Suprapubic skin (tissue), 4 donors: Measurements from ENCODE around the gene IRGM. TPM values are rescaled to one million over a fixed set of nuclear protein-coding genes. Genes with fewer than 3 reads are reported as not detected.

Experiments used
- DNase-seq, 2 donors: peaks; one replicate each; pipeline ENCODE4 v3.0.0-alpha.2; 2019; ENCODE audit warnings: low spot score in 2 of 2
- H3K27ac ChIP-seq: fragments of 200-600 bp; sonication (generic); one replicate; pipeline ENCODE4 v1.5.1; 2019
- H3K27me3 ChIP-seq: fragments of 200-600 bp; sonication (generic); one replicate; pipeline ENCODE4 v1.5.1; 2019
- H3K36me3 ChIP-seq: fragments of 200-600 bp; sonication (generic); one replicate; pipeline ENCODE4 v1.5.1; 2019
- H3K4me1 ChIP-seq: fragments of 200-600 bp; sonication (generic); one replicate; pipeline ENCODE4 v1.5.1; 2019
- H3K4me3 ChIP-seq: fragments of 200-600 bp; sonication (generic); one replicate; pipeline ENCODE4 v1.5.1; 2019; ENCODE audit warnings: mild to moderate bottlenecking
- H3K9me3 ChIP-seq: fragments of 200-600 bp; sonication (generic); one replicate; pipeline ENCODE4 v1.5.1; 2019
- EP300 ChIP-seq: sonication (generic); formaldehyde crosslinking; IDR thresholded peaks from one replicate; pipeline ENCODE4 v1.6.1; 2017; ENCODE audit warnings: antibody characterized with exemption
- POLR2A ChIP-seq, 2 donors: fragments of 450-650 bp; IDR thresholded peaks; one replicate each; pipeline ENCODE4 v1.6.1; 2017; ENCODE audit warnings: antibody characterized with exemption in 2 of 2, mild to moderate bottlenecking in 2 of 2, moderate library complexity in 2 of 2
- POLR2AphosphoS5 ChIP-seq, 3 donors: sonication (generic); formaldehyde crosslinking; IDR thresholded peaks; one replicate each; pipeline ENCODE4 v1.6.1; 2017; ENCODE audit warnings: antibody characterized with exemption in 3 of 3
- WGBS: methylation state at CpG from one replicate; pipeline ENCODE4 v1.1.5; 2018; 5-methylcytosine and 5-hydroxymethylcytosine counted together
- total RNA-seq, 4 donors: library from RNA; depleted of rRNA; stranded (reverse); fragments of >200 nt; gene quantifications; one replicate each; pipeline ENCODE4 v1.1.0, GENCODE V29; 2016
- TF ChIP-seq, protein P1 (sequence below), 2 donors: fragments of 200-600 bp in 1 of 2; fragments of 450-650 bp in 1 of 2; sonication (generic) in 1 of 2; IDR thresholded peaks; one replicate each; pipeline ENCODE4 v1.5.1; 2016 to 2019; ENCODE audit warnings: antibody characterized with exemption in 2 of 2, mild to moderate bottlenecking in 1 of 2, moderate library complexity in 1 of 2

The IRGM gene
- total RNA-seq, 4 donors from 2014 or later: not detected

DNA sequence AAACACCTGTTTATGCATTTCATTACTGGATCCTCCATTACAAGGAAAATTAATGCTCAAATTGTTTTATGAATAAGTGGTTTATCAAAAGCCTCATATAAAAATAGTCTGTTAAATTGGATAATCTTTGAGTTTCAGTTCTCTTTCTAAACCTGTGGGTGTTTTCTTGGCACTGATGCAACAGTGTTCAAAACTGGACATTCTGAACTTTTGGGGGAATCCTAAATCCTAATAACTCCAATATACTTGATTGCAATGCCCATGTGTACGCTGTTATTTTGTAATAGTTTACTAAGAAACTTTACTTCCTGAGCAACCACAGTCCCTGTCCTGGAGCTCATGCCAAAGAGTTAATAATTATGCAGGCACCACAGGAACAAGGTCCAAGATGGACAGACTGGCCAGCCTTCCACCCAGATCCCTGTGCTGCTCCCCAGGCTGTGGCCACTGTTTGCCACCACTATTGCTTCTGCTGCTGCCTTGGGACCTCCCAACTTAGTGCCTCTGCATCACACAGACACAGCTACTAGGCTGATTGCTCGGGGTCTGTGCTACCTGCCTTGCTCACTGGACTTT lies 14.0 kb downstream of the IRGM start:
- TF ChIP-seq EP300 (no peak), POLR2AphosphoS5 (IDR thresholded peaks at IDR 0.05) (no peak), POLR2A (IDR thresholded peaks at IDR 0.05) (no peak)
- TF ChIP-seq, protein P1, sequence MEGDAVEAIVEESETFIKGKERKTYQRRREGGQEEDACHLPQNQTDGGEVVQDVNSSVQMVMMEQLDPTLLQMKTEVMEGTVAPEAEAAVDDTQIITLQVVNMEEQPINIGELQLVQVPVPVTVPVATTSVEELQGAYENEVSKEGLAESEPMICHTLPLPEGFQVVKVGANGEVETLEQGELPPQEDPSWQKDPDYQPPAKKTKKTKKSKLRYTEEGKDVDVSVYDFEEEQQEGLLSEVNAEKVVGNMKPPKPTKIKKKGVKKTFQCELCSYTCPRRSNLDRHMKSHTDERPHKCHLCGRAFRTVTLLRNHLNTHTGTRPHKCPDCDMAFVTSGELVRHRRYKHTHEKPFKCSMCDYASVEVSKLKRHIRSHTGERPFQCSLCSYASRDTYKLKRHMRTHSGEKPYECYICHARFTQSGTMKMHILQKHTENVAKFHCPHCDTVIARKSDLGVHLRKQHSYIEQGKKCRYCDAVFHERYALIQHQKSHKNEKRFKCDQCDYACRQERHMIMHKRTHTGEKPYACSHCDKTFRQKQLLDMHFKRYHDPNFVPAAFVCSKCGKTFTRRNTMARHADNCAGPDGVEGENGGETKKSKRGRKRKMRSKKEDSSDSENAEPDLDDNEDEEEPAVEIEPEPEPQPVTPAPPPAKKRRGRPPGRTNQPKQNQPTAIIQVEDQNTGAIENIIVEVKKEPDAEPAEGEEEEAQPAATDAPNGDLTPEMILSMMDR (IDR thresholded peaks at IDR 0.05): no peak
- H3K36me3 ChIP-seq: no peaks in the 10 kb centered on the region
- no peak overlapping the region for H3K4me3 ChIP-seq
- H3K9me3 ChIP-seq: no peaks in the 10 kb centered on the region
- H3K27ac ChIP-seq: no peak overlapping the region
- no peaks in the 10 kb centered on the region for H3K4me1 ChIP-seq
- no peaks in the 10 kb centered on the region for H3K27me3 ChIP-seq
- no peak for DNase-seq
- WGBS: 64% methylated on average over 2 of the region's 2 CpGs

DNA sequence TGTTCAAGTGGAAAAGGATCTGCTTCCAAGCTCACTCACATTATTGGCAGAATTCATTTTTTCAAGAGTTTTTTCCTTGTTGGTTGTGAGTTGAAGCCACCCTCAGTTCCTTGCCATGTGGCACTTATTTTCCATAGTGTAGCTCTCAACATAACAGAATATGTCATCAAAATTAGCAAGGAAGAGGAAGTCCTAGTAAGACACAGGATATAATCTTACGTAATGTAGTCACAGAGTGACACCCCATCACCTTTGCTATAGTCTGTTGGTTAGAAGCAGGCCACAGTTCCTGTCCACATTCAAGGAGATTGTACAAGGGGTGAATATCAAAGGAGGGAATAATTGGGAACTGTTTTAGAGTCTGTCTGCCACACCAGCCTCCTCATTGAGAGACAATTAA lies 15.7 kb downstream of the IRGM start:
- Histone ChIP-seq H3K27ac (no peak overlapping the region), H3K36me3 (no peaks in the 10 kb centered on the region), H3K4me3 (no peak overlapping the region), H3K9me3 (peaks cover 11% of the 10 kb centered on the region), H3K4me1 (no peaks in the 10 kb centered on the region), H3K27me3 (no peaks in the 10 kb centered on the region)
- TF ChIP-seq, protein P1 (IDR thresholded peaks at IDR 0.05): no peak
- no peak for TF ChIP-seq POLR2A (IDR thresholded peaks at IDR 0.05)
- TF ChIP-seq EP300: no peak
- no peak for TF ChIP-seq POLR2AphosphoS5 (IDR thresholded peaks at IDR 0.05)
- DNase-seq: no peak
- WGBS: 84% methylated on average over 1 of the region's 1 CpG

- H3K27me3 ChIP-seq: no peaks in the 10 kb centered on the region
- H3K27ac ChIP-seq: no peak overlapping the region
- H3K4me3 ChIP-seq: no peak overlapping the region
- peaks cover 9% of the 10 kb centered on the region for H3K9me3 ChIP-seq
- H3K4me1 ChIP-seq: no peaks in the 10 kb centered on the region
- TF ChIP-seq POLR2AphosphoS5 (IDR thresholded peaks at IDR 0.05): no peak
- TF ChIP-seq EP300: no peak
- no peak for TF ChIP-seq POLR2A (IDR thresholded peaks at IDR 0.05)
- TF ChIP-seq, protein P1 (IDR thresholded peaks at IDR 0.05): no peak
- no peaks in the 10 kb centered on the region for H3K36me3 ChIP-seq
- no peak for DNase-seq
These were observed 33.0 kb downstream of the IRGM start for GRCh38 chr5:150879358-150879757.

GRCh38 chr5:150895431-150896428 lies 49.4 kb downstream of the IRGM start:
- TF ChIP-seq POLR2AphosphoS5 (IDR thresholded peaks at IDR 0.05) (no peak), EP300 (no peak), POLR2A (IDR thresholded peaks at IDR 0.05) (no peak)
- TF ChIP-seq, protein P1 (IDR thresholded peaks at IDR 0.05): no peak
- Histone ChIP-seq H3K4me3 (no peak overlapping the region), H3K9me3 (peaks cover 70% of the 10 kb centered on the region), H3K27me3 (no peaks in the 10 kb centered on the region), H3K27ac (no peak overlapping the region), H3K36me3 (peaks cover 38% of the 10 kb centered on the region), H3K4me1 (no peaks in the 10 kb centered on the region)
- 99% methylated on average over 8 of the region's 8 CpGs for WGBS
- no peak for DNase-seq

Other genes with a start within 250 kb of the IRGM start
- 1 to 10 TPM; 3.3 to 8.5 (median 5.6) TPM for gene SYNPO, start 205.9 kb upstream of the IRGM start, total RNA-seq
- gene MYOZ3, start 185.3 kb upstream of the IRGM start, total RNA-seq: under 1 TPM in 1 of 4 donors, not detected in 3; 0.30 TPM
- 10 to 100 TPM; 30.1 to 63.9 (median 43.8) TPM for gene RBM22, start 145.5 kb upstream of the IRGM start, total RNA-seq
- gene DCTN4, start 87.5 kb upstream of the IRGM start, total RNA-seq: 10 to 100 TPM; 64.8 to 91.6 (median 76.3) TPM
- 10 to 100 TPM in 3 of 4 donors, 1 to 10 TPM in 1; 7.1 to 18.7 (median 14.1) TPM for gene SMIM3, start 67.8 kb upstream of the IRGM start, total RNA-seq
- 1 to 10 TPM; 2.1 to 5.1 (median 3.3) TPM for gene ZNF300, start 58.5 kb downstream of the IRGM start, total RNA-seq
- gene GPX3, start 174.1 kb downstream of the IRGM start, total RNA-seq: 100 to 1,000 TPM; 242 to 601 (median 378) TPM
- gene TNIP1, start 234.5 kb downstream of the IRGM start, total RNA-seq: 10 to 100 TPM; 47.5 to 94.7 (median 70.9) TPM